Ramos (cell line): Measurements from ENCODE around the gene RAB4A.

Source experiments
- in situ Hi-C: fragments of 300-500 bp; cut with MboI; formaldehyde crosslinking; loops from one replicate; pipeline ENCODE4 v1.14.3; 2022; ENCODE audit warnings: low sequenced_read_pairs; ENCODE audit not compliant: unreplicated experiment

Gene RAB4A

GRCh38 chr1:229266274-229266673, 4.6 kb upstream of the RAB4A start:
- in situ Hi-C loops = loop anchor here (25.0 kb wide), 1 partner anchor 1046 kb away; no protein-coding TSS in a partner anchor

- in situ Hi-C loops = loop anchor here (25.0 kb wide), 1 partner anchor 1045 kb away; no protein-coding TSS in a partner anchor
Observed at GRCh38 chr1:229266832-229267500, 3.9 kb upstream of the RAB4A start.

- in situ Hi-C loops = loop anchor here (25.0 kb wide), 1 partner anchor 1044 kb away; no protein-coding TSS in a partner anchor
Observed at GRCh38 chr1:229268505-229268904, 2.4 kb upstream of the RAB4A start.

- in situ Hi-C loops = loop anchor here (25.0 kb wide), 1 partner anchor 1041 kb away; no protein-coding TSS in a partner anchor
Observed at GRCh38 chr1:229271448-229272159, 693 bp downstream of the RAB4A start.

- in situ Hi-C loops = loop anchor here (25.0 kb wide), 1 partner anchor 1040 kb away; no protein-coding TSS in a partner anchor
Observed at GRCh38 chr1:229272164-229273158, 1.6 kb downstream of the RAB4A start.

GRCh38 chr1:229273507-229274232, 2.8 kb downstream of the RAB4A start:
- in situ Hi-C loops = loop anchor here (25.0 kb wide), 1 partner anchor 1039 kb away; no protein-coding TSS in a partner anchor

- in situ Hi-C loops = no loop called here
Observed at GRCh38 chr1:229275005-229275404, 4.1 kb downstream of the RAB4A start.

- in situ Hi-C loops = no loop called here
Observed at GRCh38 chr1:229278120-229278741, 7.3 kb downstream of the RAB4A start.

- in situ Hi-C loops = no loop called here
Observed at GRCh38 chr1:229279242-229279641, 8.3 kb downstream of the RAB4A start.

GRCh38 chr1:229280037-229280828, 9.3 kb downstream of the RAB4A start:
- in situ Hi-C loops = no loop called here

- in situ Hi-C loops = no loop called here
Observed at GRCh38 chr1:229280921-229281320, 10.0 kb downstream of the RAB4A start.

- in situ Hi-C loops = no loop called here
Observed at GRCh38 chr1:229281339-229281926, 10.5 kb downstream of the RAB4A start.

- in situ Hi-C loops = no loop called here
Observed at GRCh38 chr1:229282295-229282823, 11.4 kb downstream of the RAB4A start.

- in situ Hi-C loops = no loop called here
Observed at GRCh38 chr1:229283183-229283611, 12.3 kb downstream of the RAB4A start.

GRCh38 chr1:229284887-229285286, 14.0 kb downstream of the RAB4A start:
- in situ Hi-C loops = no loop called here

- in situ Hi-C loops = no loop called here
Observed at GRCh38 chr1:229285440-229285839, 14.5 kb downstream of the RAB4A start.

- in situ Hi-C loops = no loop called here
Observed at GRCh38 chr1:229286099-229286766, 15.3 kb downstream of the RAB4A start.
